Measurements from ENCODE around the gene RAD23A. TPM values are rescaled to one million over a fixed set of nuclear protein-coding genes. Genes with fewer than 3 reads are reported as not detected.

Gene RAD23A
- total and polyA plus RNA-seq, 7 donors, result 58.7 to 133 (median 99.3) TPM

DNA sequence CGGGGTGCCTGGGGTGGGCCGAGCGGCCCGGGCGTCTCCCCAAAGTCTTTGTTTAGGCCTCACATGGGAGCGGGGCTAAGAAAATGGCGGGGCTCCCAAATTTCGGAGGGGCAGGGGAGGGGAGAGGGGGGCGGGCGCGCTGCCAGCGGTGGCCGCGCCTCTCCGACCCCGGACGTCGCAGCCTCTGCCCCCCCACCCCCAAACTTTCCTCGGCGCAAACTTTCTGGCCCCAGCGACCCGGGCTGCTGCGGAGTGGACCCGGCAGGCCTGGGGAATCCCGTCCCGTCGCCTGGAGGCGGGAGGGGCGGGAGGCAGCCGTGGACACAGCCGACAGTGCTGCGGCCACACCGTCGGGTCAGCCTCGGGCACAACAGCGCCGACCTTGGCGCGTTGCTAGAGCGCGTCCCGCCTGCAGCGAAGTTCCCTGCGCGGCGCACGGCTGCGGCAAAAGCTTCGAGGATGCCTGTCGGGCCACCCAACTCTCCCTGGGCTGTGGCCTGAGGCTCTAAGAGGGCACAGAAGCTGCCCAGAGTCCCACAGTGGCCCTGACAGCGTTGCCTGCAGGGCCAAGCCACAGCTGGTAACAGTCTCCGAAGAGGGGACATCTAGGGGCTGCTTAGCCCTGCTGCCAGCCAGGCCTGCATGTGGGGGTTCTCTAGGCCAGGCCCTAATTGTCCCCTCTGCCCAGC lies 50.9 kb downstream of the RAD23A start:
- Histone ChIP-seq H3K27me3 (no peaks in the 10 kb centered on the region), H3K4me3 (peak overlapping the region; percentile 86 to 97 (median 90)), H3K9me3 (no peaks in the 10 kb centered on the region), H3K4me1 (peaks cover 0 to 55% (median 51%) of the 10 kb centered on the region in 4 donors), H3K36me3 (peaks cover 0 to 6% (median 0%) of the 10 kb centered on the region in 4 donors), H3K27ac (peak overlapping the region; percentile 92 to 98 (median 98))
- 7 to 28% methylated on average over 49 to 52 of the region's 52 CpGs for WGBS, 2 donors
- intact Hi-C loops (cut with DNase I), result loop anchor here (5.0 to 10.0 kb wide), 3 partner anchors 36 to 158 kb away; partner anchors contain the start of genes IER2 and STX10
- DNase-seq, result no peak
- TF ChIP-seq, protein P1, sequence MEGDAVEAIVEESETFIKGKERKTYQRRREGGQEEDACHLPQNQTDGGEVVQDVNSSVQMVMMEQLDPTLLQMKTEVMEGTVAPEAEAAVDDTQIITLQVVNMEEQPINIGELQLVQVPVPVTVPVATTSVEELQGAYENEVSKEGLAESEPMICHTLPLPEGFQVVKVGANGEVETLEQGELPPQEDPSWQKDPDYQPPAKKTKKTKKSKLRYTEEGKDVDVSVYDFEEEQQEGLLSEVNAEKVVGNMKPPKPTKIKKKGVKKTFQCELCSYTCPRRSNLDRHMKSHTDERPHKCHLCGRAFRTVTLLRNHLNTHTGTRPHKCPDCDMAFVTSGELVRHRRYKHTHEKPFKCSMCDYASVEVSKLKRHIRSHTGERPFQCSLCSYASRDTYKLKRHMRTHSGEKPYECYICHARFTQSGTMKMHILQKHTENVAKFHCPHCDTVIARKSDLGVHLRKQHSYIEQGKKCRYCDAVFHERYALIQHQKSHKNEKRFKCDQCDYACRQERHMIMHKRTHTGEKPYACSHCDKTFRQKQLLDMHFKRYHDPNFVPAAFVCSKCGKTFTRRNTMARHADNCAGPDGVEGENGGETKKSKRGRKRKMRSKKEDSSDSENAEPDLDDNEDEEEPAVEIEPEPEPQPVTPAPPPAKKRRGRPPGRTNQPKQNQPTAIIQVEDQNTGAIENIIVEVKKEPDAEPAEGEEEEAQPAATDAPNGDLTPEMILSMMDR (IDR thresholded peaks at IDR 0.05), result no peak
- TF ChIP-seq POLR2AphosphoS5 (IDR thresholded peaks at IDR 0.05), result peak in 1 of 4 donors; percentile 23

DNA sequence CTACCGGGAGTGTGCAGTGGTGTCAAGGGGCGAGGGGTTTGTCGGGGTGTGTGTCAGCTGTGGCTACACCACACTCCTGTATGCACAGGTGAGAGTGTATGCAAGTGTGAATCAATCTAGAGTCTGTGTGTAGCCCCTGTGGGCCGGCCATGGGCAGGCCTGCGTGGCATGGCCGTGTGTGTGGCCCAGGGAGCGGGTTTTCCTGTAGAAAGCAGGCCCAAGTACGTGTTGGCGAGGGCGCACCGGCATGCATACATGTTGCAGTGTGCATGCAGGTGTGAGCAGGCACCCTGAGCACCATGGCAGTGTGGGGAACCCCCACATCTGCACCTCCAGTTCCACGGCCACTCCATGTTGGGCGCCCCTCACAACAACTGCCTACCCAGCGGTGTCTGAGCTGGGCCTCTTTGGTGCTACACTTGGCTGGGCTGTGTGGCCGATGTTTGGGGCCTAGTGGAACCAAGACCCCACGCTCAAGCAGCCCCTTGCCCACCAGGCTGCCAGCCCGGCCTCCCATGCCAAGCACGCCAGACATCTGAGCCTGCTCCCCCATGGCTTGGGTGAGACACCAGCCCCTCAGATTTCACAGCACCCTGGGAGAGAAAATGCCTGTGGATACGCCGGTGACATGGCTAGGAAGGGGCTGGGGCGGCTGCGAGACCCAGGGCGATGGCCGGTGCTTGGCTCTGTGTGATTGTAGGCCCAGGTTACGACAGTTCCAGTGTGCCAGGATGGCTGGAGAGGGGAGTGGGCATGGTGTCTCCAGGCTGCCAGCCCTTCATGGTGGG lies 51.7 kb downstream of the RAD23A start:
- Histone ChIP-seq H3K4me3 (peak overlapping the region; percentile 86 to 97 (median 90)), H3K4me1 (peaks cover 0 to 61% (median 57%) of the 10 kb centered on the region in 4 donors), H3K27me3 (no peaks in the 10 kb centered on the region), H3K27ac (peak overlapping the region; percentile 92 to 98 (median 98)), H3K9me3 (no peaks in the 10 kb centered on the region), H3K36me3 (peaks cover 0 to 6% (median 0%) of the 10 kb centered on the region in 4 donors)
- no peak for DNase-seq
- 89 to 94% methylated on average over 25 of the region's 25 CpGs for WGBS, 2 donors
- TF ChIP-seq POLR2AphosphoS5 (IDR thresholded peaks at IDR 0.05) (no peak), EP300 (IDR thresholded peaks at IDR 0.05) (no peak), POLR2A (IDR thresholded peaks at IDR 0.05) (no peak)
- TF ChIP-seq, protein P1 (IDR thresholded peaks at IDR 0.05), result no peak
- intact Hi-C loops (cut with DNase I), result loop anchor here (5.0 to 10.0 kb wide), 3 partner anchors 35 to 157 kb away; partner anchors contain the start of genes IER2 and STX10

DNA sequence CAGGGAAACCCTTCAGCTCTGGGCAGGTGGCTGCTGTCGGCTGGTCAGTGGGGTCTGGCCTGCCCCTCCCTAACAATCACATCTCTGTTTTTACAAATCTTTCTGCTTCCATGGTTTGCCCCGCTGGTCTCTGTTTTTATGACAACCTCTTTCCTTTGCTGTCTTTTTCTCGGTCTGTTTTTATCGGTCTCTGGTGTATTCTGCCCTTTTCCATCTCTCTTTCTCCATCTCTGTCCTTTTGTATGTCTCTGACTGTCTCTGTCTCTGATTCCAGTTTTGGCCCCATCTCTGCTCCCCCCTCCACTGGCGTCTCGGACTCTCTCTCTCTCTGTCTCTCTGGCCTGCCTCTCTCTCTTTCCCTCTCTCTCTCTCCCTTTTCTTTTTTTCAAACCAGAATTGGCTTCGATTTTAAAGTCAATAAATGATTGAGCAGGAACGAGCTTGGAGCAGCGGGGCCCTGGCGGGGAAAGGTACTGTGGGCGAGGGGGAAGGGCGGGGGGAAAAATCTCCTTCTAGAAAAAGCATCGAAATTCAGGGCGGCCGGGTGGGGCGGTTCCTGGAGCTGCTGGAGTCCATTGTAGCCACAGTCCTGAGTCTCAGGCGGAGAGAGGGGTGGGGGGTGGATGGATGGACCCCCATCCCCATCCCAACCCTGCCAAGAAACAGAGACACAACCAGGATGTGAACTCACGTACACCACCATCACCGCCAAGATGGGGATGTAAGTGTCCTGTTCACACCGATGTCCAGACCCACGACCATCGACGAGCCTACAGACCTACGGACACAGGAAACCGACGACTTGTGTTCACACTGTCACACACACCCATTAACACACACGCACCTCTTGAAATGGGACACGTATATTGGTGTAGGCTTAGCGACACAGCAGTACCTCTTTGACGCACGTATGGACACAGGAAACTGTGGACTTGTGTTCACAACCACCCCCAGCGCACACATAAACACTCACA lies 52.6 kb downstream of the RAD23A start:
- intact Hi-C loops (cut with DNase I), result loop anchor here (5.0 to 10.0 kb wide), 3 partner anchors 34 to 157 kb away; partner anchors contain the start of genes IER2 and STX10
- H3K4me1 ChIP-seq, result peaks cover 0 to 70% (median 65%) of the 10 kb centered on the region in 4 donors
- DNase-seq, result no peak
- H3K27me3 ChIP-seq, result no peaks in the 10 kb centered on the region
- no peaks in the 10 kb centered on the region for H3K9me3 ChIP-seq
- no peak for TF ChIP-seq POLR2A (IDR thresholded peaks at IDR 0.05)
- TF ChIP-seq EP300 (IDR thresholded peaks at IDR 0.05), result no peak
- no peak for TF ChIP-seq POLR2AphosphoS5 (IDR thresholded peaks at IDR 0.05)
- TF ChIP-seq, protein P1 (IDR thresholded peaks at IDR 0.05), result no peak
- H3K36me3 ChIP-seq, result peaks cover 0 to 6% (median 0%) of the 10 kb centered on the region in 4 donors
- H3K27ac ChIP-seq, result peak overlapping the region; percentile 92 to 98 (median 98)
- H3K4me3 ChIP-seq, result peak overlapping the region in 3 of 4 donors; percentile 86 to 97 (median 94)
- 85 to 90% methylated on average over 32 of the region's 32 CpGs for WGBS, 2 donors

DNA sequence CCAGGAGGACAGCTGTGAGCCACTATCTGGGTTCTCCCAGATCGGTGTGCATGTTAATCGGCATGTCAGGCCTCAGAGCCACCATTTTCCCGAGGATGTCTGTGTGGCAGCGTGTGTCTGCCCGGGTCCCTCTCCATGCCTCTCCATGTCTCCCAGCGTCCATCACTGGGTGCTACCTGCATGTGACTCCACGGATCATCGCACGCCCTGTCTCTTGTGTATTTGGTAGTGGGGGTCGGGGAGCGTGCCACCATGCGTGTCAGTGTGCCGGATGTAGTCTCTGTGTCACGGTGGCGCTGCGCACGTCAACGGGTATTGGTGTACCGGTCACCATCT lies 55.5 kb downstream of the RAD23A start:
- TF ChIP-seq POLR2A (IDR thresholded peaks at IDR 0.05), result no peak
- no peak for TF ChIP-seq POLR2AphosphoS5 (IDR thresholded peaks at IDR 0.05)
- TF ChIP-seq, protein P1 (IDR thresholded peaks at IDR 0.05), result no peak
- H3K36me3 ChIP-seq, result peaks cover 0 to 6% (median 0%) of the 10 kb centered on the region in 4 donors
- peaks cover 0 to 93% (median 89%) of the 10 kb centered on the region in 4 donors for H3K4me1 ChIP-seq
- no peaks in the 10 kb centered on the region for H3K9me3 ChIP-seq
- no peaks in the 10 kb centered on the region for H3K27me3 ChIP-seq
- intact Hi-C loops (cut with DNase I), result no loop called here
- 91 to 92% methylated on average over 19 of the region's 19 CpGs for WGBS, 2 donors
- DNase-seq, result no peak
- H3K4me3 ChIP-seq, result peak overlapping the region in 3 of 4 donors; percentile 37 to 51 (median 49)
- H3K27ac ChIP-seq, result peak overlapping the region; percentile 92 to 98 (median 98)
